Prostate gland (tissue), 2 donors: ENCODE data around the gene CD86. TPM values are rescaled to one million over a fixed set of nuclear protein-coding genes. Genes with fewer than 3 reads are reported as not detected.

Source experiments
- DNase-seq: peaks from one replicate; pipeline ENCODE4 v3.0.0-alpha.2; 2019; ENCODE audit warnings: low spot score
- H3K27ac ChIP-seq, 2 donors: fragments of 200-600 bp; sonication (generic); 2 replicates each; pipeline ENCODE4 v1.5.1; 2017 to 2019
- H3K27me3 ChIP-seq: fragments of 200-600 bp; sonication (generic); replicated peaks from 2 replicates; pipeline ENCODE4 v1.5.1; 2019; ENCODE audit not compliant: insufficient read depth
- H3K36me3 ChIP-seq, 2 donors: fragments of 200-600 bp; sonication (generic); 1 replicate in 1 of 2; 2 replicates in 1 of 2; pipeline versions ENCODE4 v1.5.1 to v1.8.1; 2017 to 2019
- H3K4me1 ChIP-seq: fragments of 200-600 bp; sonication (generic); replicated peaks from 2 replicates; pipeline ENCODE4 v1.5.1; 2019
- H3K4me3 ChIP-seq, 2 donors: fragments of 200-600 bp; sonication (generic); 2 replicates each; pipeline ENCODE4 v1.5.1; 2017 to 2019
- H3K9me3 ChIP-seq: fragments of 200-600 bp; sonication (generic); 2 replicates; pipeline ENCODE4 v1.5.1; 2017
- POLR2A ChIP-seq: fragments of 450-650 bp; IDR thresholded peaks from one replicate; pipeline ENCODE4 v1.6.1; 2016; ENCODE audit warnings: antibody characterized with exemption, mild to moderate bottlenecking
- POLR2AphosphoS5 ChIP-seq: sonication (generic); formaldehyde crosslinking; IDR thresholded peaks from one replicate; pipeline ENCODE4 v1.6.1; 2017; ENCODE audit warnings: antibody characterized with exemption
- WGBS: methylation state at CpG from one replicate; pipeline ENCODE4 v1.1.5; 2018; 5-methylcytosine and 5-hydroxymethylcytosine counted together
- intact Hi-C: fragments of 100-400 bp; cut with DNase I; formaldehyde crosslinking; loops from one replicate; pipeline ENCODE4 v1.14.2; 2022
- total RNA-seq, 2 donors: library from RNA; depleted of rRNA; stranded (reverse); fragments of >200 nt; gene quantifications; one replicate each; pipeline ENCODE4 v1.1.0, GENCODE V29; 2016
- TF ChIP-seq, protein P1 (sequence below), 4 experiments: fragments of 200-600 bp in 2 of 4; fragments of 450-650 bp in 2 of 4; sonication (generic) in 2 of 4; IDR thresholded peaks; 1 replicate in 3 of 4; 2 replicates in 1 of 4; pipeline ENCODE4 v1.5.1; 2016 to 2019; ENCODE audit warnings: antibody characterized with exemption in 4 of 4, mild to moderate bottlenecking in 2 of 4, moderate library complexity in 2 of 4

The CD86 gene
- total RNA-seq, 2 donors from 2014 or later: 0.68 to 1.2 TPM

DNA sequence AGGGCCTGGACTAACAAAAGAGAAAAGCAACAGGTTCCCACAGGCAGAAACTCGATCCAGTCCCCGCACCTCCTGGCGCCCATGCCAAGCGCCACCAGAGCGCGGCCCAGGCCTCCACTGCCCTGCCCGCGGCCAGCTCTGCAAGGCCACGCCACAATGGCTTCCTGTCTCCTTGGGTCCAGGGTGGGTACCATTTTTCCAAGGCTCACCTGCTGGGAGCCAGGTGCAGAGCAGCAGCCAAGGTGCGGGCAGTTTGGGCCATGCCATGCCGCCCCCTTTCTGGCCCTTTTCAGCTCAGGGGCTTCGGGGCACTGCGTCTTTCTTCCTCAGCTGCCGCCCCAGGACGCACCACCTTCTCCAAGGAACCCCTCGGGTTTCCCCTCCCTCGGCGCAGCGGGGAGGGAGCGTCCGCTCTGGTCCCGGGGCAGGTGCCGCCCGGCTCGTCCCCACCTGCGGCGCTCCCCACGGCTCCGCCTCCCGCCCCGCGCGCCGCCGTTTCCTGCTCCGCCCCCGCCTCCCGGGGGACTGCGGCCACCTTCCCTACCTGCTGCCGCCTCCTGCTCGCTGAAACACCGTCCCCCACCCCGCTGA is 33.3 kb upstream of the CD86 start, which contains the start of gene ILDR1:
Gene ILDR1, minus strand, starts transcription at position 437 of the 591 bp plus-strand sequence. Its CDS starts 170 bp downstream, at position 267.
- no peaks in the 10 kb centered on the region for H3K36me3 ChIP-seq
- H3K9me3 ChIP-seq: no peaks in the 10 kb centered on the region
- H3K4me1 ChIP-seq: no peaks in the 10 kb centered on the region
- H3K27ac ChIP-seq: peak within 1 kb of the TSS; percentile 29 to 52
- H3K4me3 ChIP-seq: peak within 1 kb of the TSS; percentile 36 to 42
- intact Hi-C loops: no loop called here
- peak; percentile 36 for DNase-seq
- 10% methylated on average over 40 of the region's 43 CpGs for WGBS
- H3K27me3 ChIP-seq: no peaks in the 10 kb centered on the region
- TF ChIP-seq, protein P1, sequence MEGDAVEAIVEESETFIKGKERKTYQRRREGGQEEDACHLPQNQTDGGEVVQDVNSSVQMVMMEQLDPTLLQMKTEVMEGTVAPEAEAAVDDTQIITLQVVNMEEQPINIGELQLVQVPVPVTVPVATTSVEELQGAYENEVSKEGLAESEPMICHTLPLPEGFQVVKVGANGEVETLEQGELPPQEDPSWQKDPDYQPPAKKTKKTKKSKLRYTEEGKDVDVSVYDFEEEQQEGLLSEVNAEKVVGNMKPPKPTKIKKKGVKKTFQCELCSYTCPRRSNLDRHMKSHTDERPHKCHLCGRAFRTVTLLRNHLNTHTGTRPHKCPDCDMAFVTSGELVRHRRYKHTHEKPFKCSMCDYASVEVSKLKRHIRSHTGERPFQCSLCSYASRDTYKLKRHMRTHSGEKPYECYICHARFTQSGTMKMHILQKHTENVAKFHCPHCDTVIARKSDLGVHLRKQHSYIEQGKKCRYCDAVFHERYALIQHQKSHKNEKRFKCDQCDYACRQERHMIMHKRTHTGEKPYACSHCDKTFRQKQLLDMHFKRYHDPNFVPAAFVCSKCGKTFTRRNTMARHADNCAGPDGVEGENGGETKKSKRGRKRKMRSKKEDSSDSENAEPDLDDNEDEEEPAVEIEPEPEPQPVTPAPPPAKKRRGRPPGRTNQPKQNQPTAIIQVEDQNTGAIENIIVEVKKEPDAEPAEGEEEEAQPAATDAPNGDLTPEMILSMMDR (IDR thresholded peaks at IDR 0.05): peak in 1 of 4 experiments; percentile 13
- TF ChIP-seq POLR2A (no peak), POLR2AphosphoS5 (no peak)

DNA sequence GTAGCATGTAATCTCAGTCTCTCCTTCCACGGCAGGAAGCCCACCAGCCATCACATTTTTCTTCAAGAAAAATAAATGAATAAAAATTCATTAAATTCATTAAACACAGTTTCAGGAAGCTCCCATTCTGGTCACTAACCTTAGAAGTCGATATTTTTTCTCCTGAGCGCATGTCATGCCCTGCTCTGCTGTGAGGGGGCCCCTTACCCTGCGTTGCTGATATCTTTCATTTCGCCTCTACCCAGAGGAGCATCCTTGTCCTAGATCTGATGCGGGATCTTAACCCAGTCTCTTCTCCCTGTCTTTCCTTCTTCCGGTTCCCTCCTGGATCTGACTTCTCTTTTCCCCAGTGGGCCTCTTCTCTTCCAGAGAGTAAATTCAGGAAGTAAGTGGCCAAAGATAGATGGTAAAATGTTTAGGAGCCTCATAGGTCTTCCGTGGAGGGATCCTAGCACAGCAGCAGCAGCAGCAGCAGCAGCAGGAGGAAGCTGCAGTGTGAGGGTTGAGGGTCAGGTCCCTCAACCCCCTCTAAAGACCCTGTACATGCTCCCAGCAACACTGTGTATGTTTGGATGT is 31.7 kb upstream of the CD86 start:
- no peak overlapping the region for H3K4me3 ChIP-seq
- 78% methylated on average over 8 of the region's 8 CpGs for WGBS
- H3K27ac ChIP-seq: no peak overlapping the region
- no peaks in the 10 kb centered on the region for H3K27me3 ChIP-seq
- no peaks in the 10 kb centered on the region for H3K9me3 ChIP-seq
- DNase-seq: no peak
- no peaks in the 10 kb centered on the region for H3K36me3 ChIP-seq
- no peaks in the 10 kb centered on the region for H3K4me1 ChIP-seq
- TF ChIP-seq, protein P1 (IDR thresholded peaks at IDR 0.05): no peak
- TF ChIP-seq POLR2A (no peak), POLR2AphosphoS5 (no peak)
- intact Hi-C loops: no loop called here

DNA sequence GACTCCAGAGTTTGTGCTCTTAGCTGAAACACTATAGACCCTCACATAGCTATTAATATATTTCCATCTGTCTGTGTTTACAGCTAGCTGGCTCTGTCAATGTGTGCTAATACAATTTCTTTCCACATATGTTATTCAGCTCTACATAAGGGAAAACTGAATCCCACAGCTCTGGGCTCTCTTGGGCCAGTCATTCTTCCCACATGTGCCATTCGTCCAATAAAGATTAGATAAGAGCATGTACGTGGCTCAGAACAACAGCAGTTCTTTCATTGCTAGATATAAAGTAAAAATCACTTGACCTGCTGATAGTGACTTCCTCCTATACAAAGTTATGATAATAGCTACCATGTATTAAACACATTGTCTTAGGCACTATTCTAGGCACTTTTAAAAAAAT is 30.4 kb upstream of the CD86 start:
- no peaks in the 10 kb centered on the region for H3K27me3 ChIP-seq
- no peak for TF ChIP-seq POLR2AphosphoS5
- H3K4me1 ChIP-seq: no peaks in the 10 kb centered on the region
- intact Hi-C loops: no loop called here
- no peak overlapping the region for H3K4me3 ChIP-seq
- no peaks in the 10 kb centered on the region for H3K9me3 ChIP-seq
- WGBS: 35% methylated on average over 2 of the region's 2 CpGs
- H3K36me3 ChIP-seq: no peaks in the 10 kb centered on the region
- no peak overlapping the region for H3K27ac ChIP-seq
- DNase-seq: no peak

- DNase-seq: no peak
- TF ChIP-seq, protein P1 (IDR thresholded peaks at IDR 0.05): no peak
- TF ChIP-seq POLR2A (no peak), POLR2AphosphoS5 (no peak)
- Histone ChIP-seq H3K36me3 (no peaks in the 10 kb centered on the region), H3K9me3 (no peaks in the 10 kb centered on the region), H3K4me1 (no peaks in the 10 kb centered on the region), H3K27me3 (no peaks in the 10 kb centered on the region), H3K4me3 (no peak overlapping the region), H3K27ac (no peak overlapping the region)
- intact Hi-C loops: no loop called here
Observed at GRCh38 chr3:122025296-122025695, 29.9 kb upstream of the CD86 start.

DNA sequence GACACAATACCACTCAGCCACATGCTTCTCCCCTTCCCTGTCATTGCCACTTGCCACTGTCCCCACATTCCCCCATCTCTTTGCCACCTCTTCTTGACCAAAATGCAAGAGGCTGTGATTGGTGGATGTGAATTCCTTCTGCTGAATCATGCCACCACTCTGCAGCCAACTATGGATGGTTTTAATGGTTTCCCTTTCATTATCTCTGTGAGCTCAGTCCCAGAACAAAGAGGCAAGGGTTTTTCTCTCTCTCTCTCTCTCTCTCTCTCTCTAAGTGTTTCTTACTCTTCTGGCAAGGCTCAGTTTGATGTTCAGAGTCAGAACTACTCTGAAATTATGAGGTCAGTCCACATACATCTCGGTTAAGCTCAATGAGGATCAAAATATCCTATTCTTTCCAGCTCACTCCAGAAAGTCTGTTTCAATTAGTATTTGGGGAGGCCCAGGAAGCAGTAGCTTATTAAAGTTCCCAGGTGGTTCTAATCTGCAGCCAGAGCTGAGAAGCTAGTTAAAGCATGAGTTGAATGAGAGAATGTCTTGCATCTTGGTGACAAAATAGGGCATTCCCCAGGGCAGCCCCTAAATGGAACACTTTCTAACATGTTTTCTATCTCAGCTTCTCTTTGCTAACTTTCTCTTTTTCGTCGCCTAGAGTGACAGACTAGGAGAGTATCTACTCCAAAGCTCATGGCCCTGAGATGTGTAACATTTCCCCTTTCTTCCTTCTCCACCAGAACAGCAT is 24.6 kb upstream of the CD86 start:
- Histone ChIP-seq H3K27me3 (no peaks in the 10 kb centered on the region), H3K27ac (no peak overlapping the region), H3K4me1 (no peaks in the 10 kb centered on the region), H3K9me3 (no peaks in the 10 kb centered on the region), H3K4me3 (no peak overlapping the region), H3K36me3 (no peaks in the 10 kb centered on the region)
- intact Hi-C loops: no loop called here
- TF ChIP-seq, protein P1 (IDR thresholded peaks at IDR 0.05): no peak
- TF ChIP-seq POLR2AphosphoS5 (no peak), POLR2A (no peak)
- DNase-seq: no peak
- 80% methylated on average over 3 of the region's 3 CpGs for WGBS
